HG03108 (cell line): ENCODE measurements around the gene SLC35D1.
"Not testable (repeated sequence)": the region's sequence is repeated elsewhere in the genome, so short reads cannot be mapped to it uniquely, and the experiment has no call there.

ENCODE experiments used
- ATAC-seq: cut with Tn5 transposase; IDR thresholded peaks from one replicate; pipeline ENCODE4 v1.9.1; 2021; ENCODE audit warnings: moderate library complexity; ENCODE audit not compliant: unreplicated experiment

SLC35D1 gene

DNA sequence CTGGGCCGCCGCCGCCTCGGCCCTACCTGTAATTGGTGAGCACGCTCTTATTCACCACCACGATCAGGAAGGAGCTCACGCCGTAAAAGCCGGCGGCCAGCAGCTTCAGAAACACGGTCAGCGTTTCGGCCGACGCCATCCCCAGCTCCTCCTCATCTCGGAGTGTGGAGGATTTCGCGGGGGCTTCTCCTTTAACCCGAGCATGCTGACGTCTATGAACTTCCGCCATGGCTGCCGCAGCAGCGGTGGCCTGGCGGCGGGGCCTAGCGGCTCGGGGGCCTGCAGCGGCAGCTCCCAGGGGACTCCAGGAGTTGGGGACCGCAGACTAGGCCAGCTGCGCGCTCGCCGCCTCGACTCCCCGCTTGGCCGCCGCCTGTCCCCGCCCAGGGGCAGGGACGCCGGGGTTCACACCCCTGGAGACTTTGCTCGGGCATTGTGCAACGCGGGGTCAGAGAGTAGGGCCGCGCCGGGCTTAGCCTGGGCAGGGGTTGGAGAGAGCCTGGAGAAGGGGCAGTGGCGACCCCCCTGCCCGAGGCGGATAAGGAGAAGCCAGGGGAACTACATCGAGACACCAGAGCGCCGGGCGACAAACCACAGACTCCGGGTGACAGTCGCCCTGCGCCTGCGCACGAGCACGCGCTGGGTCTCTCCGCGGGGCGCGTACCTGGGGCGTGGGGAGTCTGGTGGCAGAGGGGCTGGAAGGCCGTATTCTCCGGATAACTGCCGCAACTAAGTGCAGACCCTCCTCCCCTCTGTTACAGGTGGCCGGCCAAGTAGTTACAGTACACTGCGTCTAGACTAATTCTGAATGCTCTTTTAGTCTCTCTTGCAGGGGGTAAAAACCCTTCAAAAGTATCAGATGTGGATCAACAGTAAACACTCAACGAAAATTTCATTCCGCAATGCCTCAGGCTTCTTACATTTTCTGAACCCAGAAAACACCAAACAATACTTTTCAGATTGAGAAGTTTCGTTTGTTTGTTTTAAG, at the start of gene SLC35D1:
TSS of gene SLC35D1 (minus strand) at position 364 of the 988 bp plus-strand sequence. CDS start at position 229, 135 bp downstream.
- ATAC-seq, result peak; percentile 71

GRCh38 chr1:67103548-67103947, 49.6 kb upstream of the SLC35D1 start:
- no peak for ATAC-seq

- no peak for ATAC-seq
Observed at GRCh38 chr1:67100833-67101232, 46.9 kb upstream of the SLC35D1 start.

DNA sequence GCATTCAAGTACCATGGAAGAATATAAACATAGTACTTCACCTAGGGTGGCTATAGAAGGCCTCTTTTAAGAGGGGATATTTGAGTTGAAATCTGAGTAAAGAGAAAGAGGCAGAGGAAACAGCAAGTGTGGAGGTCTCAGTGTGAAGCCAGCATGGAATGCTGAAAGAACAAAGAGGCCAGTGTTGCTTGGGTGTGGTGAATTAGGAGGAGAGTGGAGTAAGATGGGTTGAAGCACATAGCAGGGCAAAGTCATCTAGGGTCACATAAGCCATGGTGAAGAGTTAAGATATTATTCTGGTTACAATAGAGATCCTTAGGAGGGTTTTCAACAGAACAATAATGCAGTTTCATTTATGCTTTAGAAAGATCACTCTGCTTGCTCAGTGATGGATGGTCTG, 43.4 kb upstream of the SLC35D1 start:
- ATAC-seq, result no peak

DNA sequence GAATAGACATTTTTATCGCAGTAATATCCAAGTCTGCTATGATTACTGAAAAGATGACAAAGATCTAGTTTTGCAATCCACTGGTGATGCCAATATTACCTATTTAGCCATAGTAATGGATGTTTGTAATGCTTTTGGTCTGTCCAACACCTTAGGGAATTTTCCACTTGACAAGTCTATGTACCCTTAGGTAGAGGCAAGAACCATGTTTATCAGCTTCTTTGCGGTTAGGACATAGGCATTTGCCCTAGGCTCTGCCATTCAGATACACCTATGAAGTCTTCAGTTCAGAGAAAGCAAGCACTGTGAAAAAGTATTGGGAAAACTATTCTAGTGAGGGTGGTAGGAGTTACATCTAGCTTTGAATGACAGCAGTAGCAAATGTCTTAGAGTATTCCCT, 40.2 kb upstream of the SLC35D1 start:
- no peak for ATAC-seq

DNA sequence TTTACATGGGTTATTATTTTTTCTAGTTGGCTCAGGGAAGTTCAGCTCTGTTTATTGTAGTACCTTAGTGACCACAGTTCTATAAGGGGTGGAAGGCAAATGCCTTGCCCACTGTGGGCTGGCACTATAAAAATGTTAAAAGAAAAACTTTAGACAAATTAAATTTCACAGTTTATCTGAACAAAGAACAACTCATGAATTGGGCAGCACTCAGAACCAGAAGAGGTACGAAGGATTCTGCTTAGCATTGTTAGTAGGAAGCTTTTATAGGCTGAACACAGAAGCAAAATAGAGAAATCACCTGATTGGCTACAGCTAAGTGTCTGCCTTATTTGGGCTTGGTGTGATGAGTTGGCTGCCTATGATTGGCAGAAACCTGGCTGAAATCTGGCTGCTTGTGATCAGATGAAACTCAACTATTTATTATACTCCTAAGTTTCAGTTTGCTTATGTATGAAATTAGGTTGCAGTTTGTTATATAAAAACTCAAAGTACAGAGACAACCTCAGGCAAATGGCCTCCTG, 35.8 kb upstream of the SLC35D1 start:
- no peak for ATAC-seq

DNA sequence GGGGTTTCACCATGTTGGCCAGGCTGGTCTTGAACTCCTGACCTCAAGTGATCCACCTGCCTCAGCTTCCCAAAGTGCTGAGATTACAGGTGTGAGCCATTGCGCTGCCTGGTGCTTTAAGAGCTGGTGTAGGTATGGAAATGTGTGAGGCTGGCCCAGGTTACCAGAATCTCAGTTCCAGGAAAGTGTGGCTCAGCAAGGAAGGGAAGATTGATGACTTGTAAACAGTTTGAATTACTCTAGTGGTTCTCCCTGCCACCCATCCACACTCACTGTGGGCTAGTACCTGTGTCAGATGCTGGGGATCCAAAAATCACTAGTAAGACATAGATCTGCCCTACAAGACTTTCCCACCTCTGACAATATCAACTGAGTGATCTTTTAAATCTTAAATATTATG, 34.5 kb upstream of the SLC35D1 start:
- ATAC-seq, result no peak

DNA sequence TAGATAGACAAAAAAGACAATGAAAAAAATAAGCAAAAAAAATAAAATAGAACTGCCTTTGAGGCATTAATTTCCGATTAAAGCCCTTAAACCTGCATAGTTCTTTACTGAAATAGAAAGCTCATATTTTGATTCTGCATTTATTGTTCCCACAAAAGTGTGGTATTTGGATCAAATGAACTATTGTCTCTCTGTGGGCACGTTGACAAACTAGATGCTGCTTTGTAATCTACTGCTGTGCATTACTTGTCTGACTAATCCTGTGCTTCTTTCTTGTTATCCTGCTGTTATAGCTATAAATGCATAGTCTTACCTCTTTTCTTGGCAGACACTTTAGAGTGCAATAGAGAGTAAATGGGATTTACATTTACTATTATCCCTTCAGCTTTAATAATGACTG, 31.4 kb upstream of the SLC35D1 start:
- ATAC-seq, result no peak

DNA sequence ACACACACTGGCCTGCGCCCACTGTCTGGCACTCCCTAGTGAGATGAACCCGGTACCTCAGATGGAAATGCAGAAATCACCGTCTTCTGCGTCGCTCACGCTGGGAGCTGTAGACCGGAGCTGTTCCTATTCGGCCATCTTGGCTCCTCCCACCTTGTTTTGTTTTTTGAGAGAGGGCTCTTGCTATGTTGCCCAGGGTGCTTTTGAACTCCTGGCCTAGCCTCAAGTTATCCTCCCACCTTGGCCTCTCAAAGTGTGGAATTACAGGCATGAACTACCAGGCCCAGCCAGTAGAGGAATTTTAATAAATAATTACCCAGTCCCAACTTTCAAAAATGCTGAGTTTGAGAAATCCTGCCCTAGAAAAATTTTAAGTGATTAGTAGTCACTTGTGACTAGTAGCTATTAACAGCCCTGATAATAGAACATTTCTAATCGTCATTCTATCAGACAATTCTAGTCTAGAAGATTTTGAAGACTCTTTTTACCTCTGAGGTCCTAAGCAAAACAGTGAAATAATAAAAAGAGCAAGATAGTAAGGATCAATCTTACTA, 30.9 kb upstream of the SLC35D1 start:
- no peak for ATAC-seq

GRCh38 chr1:67078291-67078690, 24.3 kb upstream of the SLC35D1 start:
- no peak for ATAC-seq

DNA sequence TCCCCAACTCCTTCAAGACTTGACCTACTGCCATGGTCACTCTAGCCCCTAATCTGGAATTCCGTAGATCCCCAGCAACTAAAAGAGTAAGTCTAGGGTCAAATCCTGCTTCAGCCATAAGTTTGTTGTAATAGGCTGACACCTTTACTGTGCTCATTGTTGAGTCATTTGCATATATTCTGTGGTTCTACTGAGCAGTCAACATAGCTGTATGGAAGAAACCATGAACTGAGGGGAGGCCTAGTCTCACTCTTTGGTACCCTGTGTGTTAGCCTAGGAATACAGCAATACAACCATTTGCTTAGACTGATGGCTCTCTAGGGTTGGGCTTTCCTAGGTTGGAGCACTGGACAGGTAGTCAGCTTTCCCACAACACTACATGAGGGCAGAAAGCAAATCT, 23.6 kb upstream of the SLC35D1 start:
- no peak for ATAC-seq

- no peak for ATAC-seq
Observed at GRCh38 chr1:67072749-67073148, 18.8 kb upstream of the SLC35D1 start.

DNA sequence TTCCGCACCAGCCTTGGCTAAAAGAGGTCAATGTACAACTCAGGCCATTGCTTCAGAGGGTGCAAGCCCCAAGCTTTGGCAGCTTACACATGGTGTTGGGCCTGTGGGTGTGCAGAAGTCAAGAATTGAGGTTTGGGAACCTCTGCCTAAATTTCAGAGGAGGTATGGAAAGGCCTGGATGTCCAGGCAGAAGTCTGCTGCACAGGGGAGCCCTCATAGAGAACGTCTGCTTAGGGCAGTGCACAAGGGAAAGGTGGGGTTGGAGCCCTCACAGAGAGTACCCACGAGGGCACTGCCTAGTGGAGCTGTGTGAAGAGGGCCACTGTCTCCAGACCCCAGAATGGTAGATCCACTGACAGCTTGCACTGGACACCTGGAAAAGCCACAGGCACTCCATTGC, 13.7 kb upstream of the SLC35D1 start:
- not testable (repeated sequence) for ATAC-seq

GRCh38 chr1:67062412-67062811, 8.5 kb upstream of the SLC35D1 start:
- ATAC-seq, result no peak

- no peak for ATAC-seq
Observed at GRCh38 chr1:67061266-67061665, 7.3 kb upstream of the SLC35D1 start.

GRCh38 chr1:67060811-67061218, 6.9 kb upstream of the SLC35D1 start:
- no peak for ATAC-seq

DNA sequence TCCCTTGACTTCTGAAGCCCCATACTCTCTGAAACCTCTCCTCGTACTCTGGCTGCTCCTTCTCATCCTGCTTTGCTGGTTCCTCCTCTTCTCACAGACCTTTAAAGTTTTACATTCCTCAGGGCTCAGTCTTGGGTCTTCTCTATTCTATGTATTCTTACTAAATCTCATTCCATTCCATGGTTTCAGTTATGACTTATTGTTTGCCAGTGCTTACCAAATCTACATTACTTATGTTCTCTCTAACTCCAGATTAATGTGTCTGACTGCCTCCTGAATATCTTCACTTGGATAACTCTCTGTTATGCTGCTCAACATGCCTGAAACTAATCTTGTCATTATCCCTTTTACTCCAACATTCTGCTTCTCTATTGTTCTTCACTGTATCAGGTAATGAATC, 5.4 kb upstream of the SLC35D1 start:
- no peak for ATAC-seq

- ATAC-seq, result no peak
Observed at GRCh38 chr1:67058761-67059160, 4.8 kb upstream of the SLC35D1 start.

GRCh38 chr1:67058242-67058641, 4.3 kb upstream of the SLC35D1 start:
- no peak for ATAC-seq

DNA sequence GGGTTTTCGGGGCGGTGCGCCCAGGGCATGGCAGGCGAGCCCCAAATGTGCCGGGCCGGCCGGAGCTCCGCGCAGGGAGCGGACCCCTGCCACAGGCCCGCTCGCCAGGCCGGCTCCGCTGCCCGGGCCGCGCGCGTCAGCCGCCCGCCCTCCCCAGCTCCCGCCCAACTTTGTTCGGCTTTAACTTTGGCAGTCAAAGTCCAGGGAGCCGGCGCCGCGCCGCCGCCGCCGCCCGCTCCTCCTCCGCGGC, 488 bp downstream of the SLC35D1 start:
- ATAC-seq, result peak; percentile 35

DNA sequence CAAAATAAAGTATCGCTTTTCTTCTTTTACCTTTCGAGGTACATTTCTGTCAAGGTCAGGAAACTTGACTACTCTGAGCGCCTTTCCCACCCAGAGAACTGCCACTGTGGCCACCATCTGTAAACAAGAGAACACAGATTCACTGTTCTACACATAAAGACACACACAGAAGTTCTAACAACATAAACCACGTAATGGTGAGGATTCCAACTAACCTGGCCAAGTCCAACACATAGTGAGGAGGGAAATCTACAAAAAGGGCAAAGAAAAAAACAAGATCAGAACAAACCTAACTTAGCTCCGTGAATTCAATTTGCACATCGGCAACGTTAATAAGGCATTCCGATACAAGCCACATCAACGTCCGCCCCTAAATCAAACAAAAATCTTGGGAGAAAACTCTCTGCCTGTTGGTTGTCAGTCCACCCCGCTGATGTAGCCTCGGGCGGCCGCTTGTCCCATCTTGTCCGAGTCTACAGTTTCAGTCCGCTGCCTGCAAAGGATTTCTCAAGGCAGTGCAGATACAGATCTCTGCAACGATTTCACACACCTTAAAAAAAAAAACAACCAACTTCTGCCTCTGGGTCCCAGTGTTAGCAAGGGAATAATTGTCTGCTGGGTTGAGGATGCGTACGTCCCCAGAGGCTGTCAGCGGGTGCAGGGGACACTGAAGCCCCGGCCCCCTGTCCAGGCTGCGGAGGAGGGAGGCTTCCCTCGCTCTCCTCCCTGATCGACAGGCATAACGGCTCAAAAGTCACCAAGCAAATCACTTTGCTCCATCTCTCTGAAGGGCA, 1.0 kb downstream of the SLC35D1 start:
- peak; percentile 19 for ATAC-seq

DNA sequence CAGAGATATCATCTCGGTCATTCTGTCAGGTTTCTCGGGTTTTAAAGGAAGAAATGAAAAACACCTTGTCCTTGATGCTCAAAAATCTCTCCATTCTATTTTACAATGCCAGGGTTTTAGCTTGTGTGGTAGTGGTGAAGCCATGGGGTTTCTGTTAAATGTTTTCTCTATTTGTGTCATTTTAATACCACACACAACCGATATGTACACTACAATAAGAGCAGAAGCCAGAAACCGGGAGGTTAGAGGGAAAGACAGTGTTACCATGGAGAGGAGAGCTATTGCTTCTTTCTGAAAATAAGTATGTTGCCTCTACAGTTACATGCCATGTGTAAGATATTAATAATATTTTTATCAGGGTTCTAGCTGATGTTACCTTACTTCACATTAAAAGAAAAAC, 2.8 kb downstream of the SLC35D1 start:
- no peak for ATAC-seq
